IPS-18c (cell line): ENCODE results near the gene CNTF.

Experiments
- H3K4me3 ChIP-seq: 2 replicates; pipeline ENCODE4 v1.7.0; 2013; ENCODE audit warnings: low read depth, mild to moderate bottlenecking, low read length, moderate library complexity; ENCODE audit not compliant: insufficient read depth
- H3K9me3 ChIP-seq: one replicate; pipeline ENCODE4 v1.6.1; 2013; ENCODE audit warnings: mild to moderate bottlenecking, low read length, moderate library complexity; ENCODE audit not compliant: control insufficient read depth, insufficient read depth

CNTF gene

GRCh38 chr11:58656348-58656747 lies 33.9 kb downstream of the CNTF start:
- Histone ChIP-seq H3K4me3 (no peak overlapping the region), H3K9me3 (no peaks in the 10 kb centered on the region)

- Histone ChIP-seq H3K4me3 (no peak overlapping the region), H3K9me3 (no peaks in the 10 kb centered on the region)
Observed at GRCh38 chr11:58658623-58659022, 36.2 kb downstream of the CNTF start.

- Histone ChIP-seq H3K4me3 (no peak overlapping the region), H3K9me3 (no peaks in the 10 kb centered on the region)
Observed at GRCh38 chr11:58659404-58659803, 36.9 kb downstream of the CNTF start.

- H3K4me3 ChIP-seq, result no peak overlapping the region
- no peaks in the 10 kb centered on the region for H3K9me3 ChIP-seq
Observed at GRCh38 chr11:58659910-58660570, 37.6 kb downstream of the CNTF start.

GRCh38 chr11:58671983-58672633 lies 49.6 kb downstream of the CNTF start:
- Histone ChIP-seq H3K9me3 (no peaks in the 10 kb centered on the region), H3K4me3 (no peak overlapping the region)

- Histone ChIP-seq H3K9me3 (no peaks in the 10 kb centered on the region), H3K4me3 (no peak overlapping the region)
Observed at GRCh38 chr11:58674609-58675008, 52.1 kb downstream of the CNTF start.
